ENCODE results near the gene CYBRD1.

DNA sequence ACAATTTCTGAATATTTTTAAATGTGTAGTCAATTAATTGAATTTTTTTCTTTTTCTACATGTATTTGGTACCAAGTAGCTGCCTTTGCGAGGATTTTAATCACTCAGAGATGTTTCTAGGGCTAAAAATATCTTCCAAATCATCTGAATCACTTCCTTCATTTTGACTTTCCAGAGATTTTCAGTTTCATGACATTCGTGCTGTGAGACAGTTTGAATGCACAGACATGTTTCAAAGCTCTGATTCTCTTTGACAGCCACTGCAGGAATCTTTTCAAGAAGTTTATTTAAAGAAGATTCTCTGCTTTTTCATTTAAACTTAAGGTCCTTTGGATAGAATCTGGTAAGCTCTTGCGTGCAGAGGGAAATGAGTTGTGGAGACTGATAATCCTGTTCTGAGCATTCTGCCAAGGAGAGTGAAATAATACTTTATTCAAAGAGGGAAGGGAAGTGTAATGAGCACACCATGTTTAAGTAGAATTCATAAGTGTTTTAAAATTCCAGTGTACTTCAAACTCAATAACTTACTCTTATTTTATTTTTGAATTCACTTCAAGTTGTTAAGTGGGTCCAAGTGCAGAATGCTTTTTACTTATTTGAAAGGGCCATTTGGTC, 9.7 kb downstream of the CYBRD1 start:
- TF ChIP-seq, protein P1, sequence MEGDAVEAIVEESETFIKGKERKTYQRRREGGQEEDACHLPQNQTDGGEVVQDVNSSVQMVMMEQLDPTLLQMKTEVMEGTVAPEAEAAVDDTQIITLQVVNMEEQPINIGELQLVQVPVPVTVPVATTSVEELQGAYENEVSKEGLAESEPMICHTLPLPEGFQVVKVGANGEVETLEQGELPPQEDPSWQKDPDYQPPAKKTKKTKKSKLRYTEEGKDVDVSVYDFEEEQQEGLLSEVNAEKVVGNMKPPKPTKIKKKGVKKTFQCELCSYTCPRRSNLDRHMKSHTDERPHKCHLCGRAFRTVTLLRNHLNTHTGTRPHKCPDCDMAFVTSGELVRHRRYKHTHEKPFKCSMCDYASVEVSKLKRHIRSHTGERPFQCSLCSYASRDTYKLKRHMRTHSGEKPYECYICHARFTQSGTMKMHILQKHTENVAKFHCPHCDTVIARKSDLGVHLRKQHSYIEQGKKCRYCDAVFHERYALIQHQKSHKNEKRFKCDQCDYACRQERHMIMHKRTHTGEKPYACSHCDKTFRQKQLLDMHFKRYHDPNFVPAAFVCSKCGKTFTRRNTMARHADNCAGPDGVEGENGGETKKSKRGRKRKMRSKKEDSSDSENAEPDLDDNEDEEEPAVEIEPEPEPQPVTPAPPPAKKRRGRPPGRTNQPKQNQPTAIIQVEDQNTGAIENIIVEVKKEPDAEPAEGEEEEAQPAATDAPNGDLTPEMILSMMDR (IDR thresholded peaks at IDR 0.05; ENCODE audit: poor library complexity): no peak
- no peak for TF ChIP-seq EZH2 (IDR thresholded peaks at IDR 0.05; ENCODE audit: borderline replicate concordance)
- no peak for TF ChIP-seq EZH2phosphoT487 (IDR thresholded peaks at IDR 0.05; ENCODE audit: low read depth, severe bottlenecking, unreplicated experiment)

All from hepatocyte (in vitro differentiated cells).